GM21515 (cell line): ENCODE data around the gene DMP1.
"Not testable (repeated sequence)": the region's sequence is repeated elsewhere in the genome, so short reads cannot be mapped to it uniquely, and the experiment has no call there.

Experiments used
- ATAC-seq: cut with Tn5 transposase; IDR thresholded peaks from one replicate; pipeline ENCODE4 v1.9.1; 2021; ENCODE audit not compliant: unreplicated experiment

The DMP1 gene

DNA sequence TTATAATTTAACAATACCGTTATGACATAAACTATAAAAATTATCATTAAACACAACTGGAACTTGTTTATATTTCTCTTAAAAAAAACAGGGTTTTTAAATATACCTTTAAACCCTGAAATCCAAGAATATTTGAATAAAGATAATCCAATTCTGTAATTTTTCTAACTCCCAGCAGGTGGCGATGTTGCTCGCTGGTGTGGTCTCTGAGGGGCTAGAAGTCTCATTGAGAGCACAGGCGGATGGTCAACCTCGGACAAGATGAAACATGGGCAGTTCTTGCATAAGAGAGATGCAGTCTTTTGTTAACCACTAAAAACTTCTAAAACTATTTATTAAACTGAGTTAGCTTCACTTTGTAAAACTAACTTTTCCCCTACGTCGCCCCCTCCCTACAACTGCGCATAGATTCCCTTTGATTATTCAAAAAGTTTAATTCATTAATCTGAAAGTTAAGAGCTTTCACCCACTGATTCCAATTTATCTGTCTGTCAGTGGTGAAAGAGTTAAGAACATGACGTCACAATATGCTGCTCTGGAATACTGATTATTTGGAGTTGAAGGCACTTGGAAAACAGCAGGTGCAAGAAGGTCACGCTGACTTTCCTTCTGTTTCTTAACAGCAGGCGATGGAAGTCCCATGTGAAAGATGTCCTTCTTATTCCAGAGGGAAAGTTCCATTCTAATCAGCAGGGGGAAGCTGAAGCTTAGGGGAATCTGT lies 29.5 kb downstream of the DMP1 start:
- ATAC-seq: no peak

DNA sequence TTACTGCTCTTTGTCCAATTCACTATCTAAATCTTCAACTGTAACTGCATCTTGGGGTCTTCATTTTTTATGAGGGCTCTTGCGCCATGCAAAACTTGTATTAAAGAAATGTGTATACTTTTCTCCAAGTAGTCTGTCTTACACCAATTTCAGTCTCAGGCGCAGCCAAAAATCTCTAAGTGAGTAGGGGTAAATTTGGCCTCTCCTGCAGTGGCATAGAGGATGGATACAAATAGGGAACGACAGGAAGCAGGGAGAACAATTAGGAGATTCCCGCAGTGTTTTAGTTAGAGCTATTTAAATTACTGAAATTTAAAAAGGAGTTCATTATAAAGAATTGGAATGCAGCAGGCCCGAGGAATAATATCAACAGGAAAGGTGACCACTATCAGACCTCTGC lies 30.2 kb downstream of the DMP1 start:
- no peak for ATAC-seq

DNA sequence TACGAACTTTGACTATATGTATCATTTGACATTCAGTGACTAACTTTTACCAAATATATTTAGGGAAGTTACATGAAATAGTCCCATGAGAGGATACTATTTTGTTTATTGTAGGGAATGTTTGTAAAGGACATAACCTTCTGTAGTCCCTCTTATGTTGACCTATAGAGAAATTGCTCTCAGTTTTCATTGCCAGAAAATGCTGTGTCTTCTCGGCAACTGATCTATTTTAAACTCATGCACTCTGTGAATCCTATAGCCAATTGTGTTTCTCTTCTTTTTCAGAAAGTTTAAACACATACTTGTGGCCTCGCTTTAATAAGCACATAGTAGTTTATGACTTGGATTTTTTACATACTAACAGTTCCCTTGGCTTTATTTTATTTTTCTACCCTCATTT lies 38.2 kb downstream of the DMP1 start:
- no peak for ATAC-seq

DNA sequence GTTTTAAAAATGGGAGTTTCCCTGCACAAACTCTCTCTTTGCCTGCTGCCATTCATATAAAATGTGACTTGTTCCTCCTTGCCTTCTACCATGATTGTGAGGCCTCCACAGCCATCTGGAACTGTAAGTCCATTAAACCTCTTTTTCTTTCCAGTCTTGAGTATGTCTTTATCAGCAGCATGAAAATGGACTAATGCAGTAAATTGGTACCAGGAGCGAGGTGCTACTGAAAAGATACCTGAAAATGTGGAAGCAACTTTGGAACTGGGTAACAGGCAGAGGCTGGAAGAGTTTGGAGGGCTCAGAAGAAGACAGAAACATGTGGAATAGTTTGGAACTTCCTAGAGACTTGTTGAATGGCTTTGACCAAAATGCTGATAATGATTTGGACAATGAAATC lies 40.9 kb downstream of the DMP1 start:
- not testable (repeated sequence) for ATAC-seq

DNA sequence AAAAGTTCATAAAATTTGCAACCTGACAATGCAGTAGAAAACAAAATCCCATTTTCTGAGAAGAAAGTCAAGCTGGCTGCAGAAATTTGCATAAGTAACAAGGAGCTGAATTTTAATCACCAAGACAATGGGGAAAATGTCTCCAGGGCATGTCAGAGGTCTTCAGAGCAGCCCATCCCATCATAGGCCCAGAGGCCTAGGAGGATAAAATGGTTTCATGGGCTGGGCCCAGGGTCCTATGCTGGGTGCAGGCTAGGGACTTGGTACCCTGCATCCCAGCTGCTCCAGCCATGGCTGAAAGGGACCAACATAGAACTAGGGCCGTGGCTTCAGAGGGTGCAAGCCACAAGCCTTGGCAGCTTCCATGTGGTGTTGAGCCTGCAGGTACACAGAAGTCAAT lies 42.0 kb downstream of the DMP1 start:
- ATAC-seq: not testable (repeated sequence)

DNA sequence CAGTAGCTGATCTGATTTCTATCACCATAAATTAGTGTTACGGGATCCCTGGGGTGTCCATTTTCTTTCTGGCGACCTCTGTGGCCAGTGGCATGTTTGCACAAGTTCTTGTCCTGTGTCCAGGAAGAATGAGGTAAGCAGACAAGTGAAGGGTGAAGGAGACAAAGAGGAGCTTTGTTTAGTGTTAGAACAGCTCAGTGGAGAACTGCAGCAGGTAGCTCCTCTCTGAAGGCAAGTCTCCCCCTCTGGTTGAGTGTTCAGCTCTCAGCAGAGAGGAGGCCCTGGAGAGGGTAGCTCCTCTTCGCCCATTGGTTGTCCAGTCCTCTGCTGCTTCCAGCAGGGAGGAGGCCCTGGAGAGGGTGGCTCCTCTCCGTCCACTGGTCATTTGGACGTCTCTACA lies 47.2 kb downstream of the DMP1 start:
- no peak for ATAC-seq

DNA sequence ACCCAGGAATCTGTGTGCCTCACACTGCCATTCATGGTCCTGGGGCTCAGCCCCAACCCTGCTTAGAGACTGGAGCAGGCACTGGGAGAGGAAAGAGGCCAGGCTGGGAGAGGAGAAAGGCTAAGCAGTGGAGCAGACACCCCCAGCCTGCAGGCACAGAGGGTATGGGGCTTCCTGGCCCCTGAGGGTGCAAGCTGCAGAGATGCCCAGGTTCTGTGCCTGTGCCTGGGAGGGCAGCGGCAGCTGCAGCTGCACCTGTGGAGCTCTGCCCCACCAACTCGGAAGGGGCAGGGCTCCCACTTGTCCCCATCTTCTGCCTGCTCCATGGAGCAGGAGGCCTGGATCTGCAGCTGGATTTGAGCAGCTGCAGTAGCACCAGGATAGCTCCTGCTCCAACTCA lies 47.9 kb downstream of the DMP1 start:
- ATAC-seq: no peak

DNA sequence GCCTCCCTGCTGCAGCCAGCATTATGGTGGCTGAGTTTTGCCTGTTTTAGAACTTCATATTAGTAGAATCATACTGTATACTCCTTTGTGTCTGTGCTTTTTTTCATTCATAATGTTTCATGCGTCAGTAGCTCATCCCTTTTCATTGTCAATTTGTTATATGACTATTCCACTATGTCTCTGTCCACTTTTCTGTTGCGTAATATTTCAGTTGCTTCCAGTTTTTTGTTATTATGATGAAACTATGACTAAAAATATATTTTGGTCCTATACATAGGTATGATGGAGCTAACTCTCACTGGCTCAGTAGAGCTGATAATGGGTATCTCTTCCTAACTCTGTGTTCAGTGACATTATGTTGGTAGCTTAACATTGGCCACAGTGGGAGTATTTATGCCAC lies 48.3 kb downstream of the DMP1 start:
- no peak for ATAC-seq

DNA sequence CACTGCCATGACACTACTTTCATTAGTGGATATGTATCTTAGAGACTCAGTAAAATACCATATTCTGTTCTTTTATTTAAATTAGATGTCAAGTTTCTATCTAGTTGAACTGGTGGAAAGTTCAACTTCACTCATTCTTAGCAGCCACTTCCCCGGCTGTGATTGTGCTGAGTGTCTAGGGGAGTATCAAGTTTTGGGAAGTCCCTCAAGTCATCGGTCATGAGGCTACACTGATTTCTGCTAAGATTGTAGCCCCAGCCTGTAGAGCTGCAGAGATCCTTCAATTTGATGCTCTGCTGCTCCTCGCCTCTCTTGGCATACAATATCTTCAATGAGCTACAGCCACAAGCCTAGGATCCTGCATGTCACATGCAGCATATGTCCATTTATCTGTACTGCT lies 53.9 kb downstream of the DMP1 start:
- no peak for ATAC-seq

DNA sequence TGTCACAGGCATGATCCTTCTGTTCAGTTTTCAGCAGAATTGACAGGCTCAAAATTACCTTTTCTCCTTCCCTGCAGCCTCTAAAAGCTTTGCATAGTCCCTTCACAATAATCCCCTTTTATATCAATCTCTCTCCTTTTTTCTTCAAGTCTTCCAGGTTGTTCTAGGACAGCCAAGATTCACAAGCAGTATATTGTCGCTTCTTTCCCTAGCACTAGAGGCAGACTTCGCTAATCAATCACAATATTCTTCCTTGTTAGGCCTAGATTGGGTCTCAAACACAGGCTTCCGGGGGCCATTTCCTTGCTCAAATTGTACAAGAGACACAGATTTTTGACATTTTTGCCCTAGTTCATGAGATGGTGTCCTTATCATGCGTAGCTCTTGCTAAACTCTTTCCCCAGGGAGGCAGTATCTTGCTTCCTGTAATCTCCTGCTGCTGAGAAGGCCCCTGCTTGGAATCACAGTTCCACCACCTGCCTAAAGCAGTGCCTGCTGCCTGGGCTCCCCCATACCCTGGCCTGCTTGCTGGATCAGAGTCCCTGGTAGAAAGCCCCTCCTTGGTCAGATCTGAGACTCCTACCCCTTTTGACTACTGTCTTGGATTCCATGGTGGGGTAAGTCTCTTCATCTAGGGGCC lies 57.3 kb downstream of the DMP1 start:
- ATAC-seq: no peak
